Adipose tissue (tissue), 3 donors: ENCODE results near the gene DHRS2. TPM values are rescaled to one million over a fixed set of nuclear protein-coding genes. Genes with fewer than 3 reads are reported as not detected.
"Not testable (repeated sequence)": the region's sequence is repeated elsewhere in the genome, so short reads cannot be mapped to it uniquely, and the experiment has no call there.

Source experiments
- H3K27ac ChIP-seq: one replicate; pipeline ENCODE4 v1.5.1; 2013; ENCODE audit warnings: low read depth, low read length
- WGBS, 3 donors: extraction: QIAGEN DNeasy Blood & Tissue Kit; methylation state at CpG; one replicate each; pipeline ENCODE4 v1.1.7; 2013; 5-methylcytosine and 5-hydroxymethylcytosine counted together
- polyA plus RNA-seq, 3 donors: library from polyadenylated mRNA; stranded (reverse); fragments of 200-250 nt; gene quantifications; one replicate each; pipeline ENCODE4 v1.2.3, GENCODE V29; 2013
- donor health status: healthy with polysubstance abuse.
- donor health status: Bipolar disorder and iron deficiency.
- donor health status: healthy.

DHRS2 gene, protein sequence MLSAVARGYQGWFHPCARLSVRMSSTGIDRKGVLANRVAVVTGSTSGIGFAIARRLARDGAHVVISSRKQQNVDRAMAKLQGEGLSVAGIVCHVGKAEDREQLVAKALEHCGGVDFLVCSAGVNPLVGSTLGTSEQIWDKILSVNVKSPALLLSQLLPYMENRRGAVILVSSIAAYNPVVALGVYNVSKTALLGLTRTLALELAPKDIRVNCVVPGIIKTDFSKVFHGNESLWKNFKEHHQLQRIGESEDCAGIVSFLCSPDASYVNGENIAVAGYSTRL
- 1 to 10 TPM in 1 of 3 donors, under 1 TPM in 1, not detected in 1; 0.59 to 1.3 TPM for polyA plus RNA-seq

DNA sequence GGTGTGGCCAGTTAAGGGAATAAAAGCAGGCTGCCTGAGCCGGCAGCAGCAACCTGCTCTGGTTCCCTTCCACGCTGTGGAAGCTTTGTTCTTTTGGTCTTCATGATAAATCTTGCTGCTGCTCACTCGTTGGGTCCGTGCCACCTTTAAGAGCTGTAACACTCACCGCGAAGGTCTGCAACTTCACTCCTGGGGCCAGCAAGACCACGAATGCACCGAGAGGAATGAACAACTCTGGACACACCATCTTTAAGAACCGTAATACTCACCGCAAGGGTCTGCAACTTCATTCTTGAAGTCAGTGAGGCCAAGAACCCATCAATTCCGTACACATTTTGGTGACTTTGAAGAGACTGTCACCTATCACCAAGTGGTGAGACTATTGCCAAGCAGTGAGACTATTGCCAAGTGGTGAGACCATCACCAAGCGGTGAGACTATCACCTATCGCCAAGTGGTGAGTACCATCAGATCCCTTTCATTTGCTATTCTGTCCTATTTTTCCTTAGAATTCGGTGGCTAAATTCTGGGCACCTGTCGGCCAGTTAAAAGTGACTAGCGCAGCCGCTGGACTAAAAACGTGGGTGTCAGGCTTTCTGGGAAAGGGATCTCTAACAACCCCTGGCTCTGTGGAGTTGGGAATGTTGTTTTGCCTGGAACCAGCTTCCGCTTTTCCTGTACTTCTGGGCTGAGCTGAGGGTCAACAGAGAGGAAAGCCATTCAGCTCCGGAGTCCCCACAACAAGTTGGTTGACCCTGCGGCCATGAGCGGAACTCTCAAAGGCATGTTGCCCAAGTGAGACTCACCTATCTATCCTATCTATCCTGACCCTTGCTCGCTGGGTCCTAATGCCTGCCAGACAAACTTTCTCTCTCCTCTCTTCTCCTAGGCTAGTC, at the start of gene DHRS2:
DHRS2 (plus strand) TSS at position 48 of the 895 bp plus-strand sequence. CDS start 2,501 bp downstream, outside the sequence.
- no peak within 1 kb of the TSS for H3K27ac ChIP-seq
- 87 to 93% (median 87%) methylated on average over 23 of the region's 23 CpGs for WGBS, 3 donors

DNA sequence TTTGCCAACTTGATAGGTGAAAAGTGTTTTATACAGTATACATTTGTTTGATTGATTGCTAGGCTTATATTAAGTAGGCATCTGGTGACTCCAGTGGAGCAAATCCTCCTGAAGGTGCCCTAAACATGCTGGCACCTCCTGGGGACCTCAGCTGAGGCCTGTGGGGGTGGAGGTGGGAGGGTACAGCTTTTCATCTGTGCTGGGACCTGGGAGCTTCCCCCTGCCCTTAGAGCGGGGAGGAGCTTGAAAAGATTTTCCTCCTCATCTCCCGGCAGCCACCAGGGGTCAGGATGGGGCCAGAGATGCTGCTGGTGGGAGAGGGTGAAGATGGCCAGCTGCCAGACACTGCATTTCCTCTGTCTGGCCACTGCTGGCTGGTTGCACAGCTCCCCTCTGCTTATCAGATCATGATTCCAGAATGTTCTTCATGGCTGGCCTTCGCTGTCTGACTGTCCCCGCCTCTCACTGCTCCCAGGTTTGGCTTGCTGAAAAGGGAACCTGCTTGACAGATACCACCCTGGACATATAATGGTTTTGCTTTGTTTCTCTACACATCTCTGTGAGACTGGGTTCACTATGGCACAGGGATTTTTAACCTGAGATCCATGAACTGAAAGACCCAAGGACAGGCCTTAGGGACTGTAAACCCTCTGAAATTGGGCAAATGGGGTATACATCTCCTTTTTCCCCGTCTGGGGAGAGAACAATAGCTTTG, 47.1 kb upstream of the DHRS2 start:
- no peak overlapping the region for H3K27ac ChIP-seq
- WGBS, 3 donors = 11 to 18% (median 15%) methylated on average over 5 of the region's 5 CpGs

DNA sequence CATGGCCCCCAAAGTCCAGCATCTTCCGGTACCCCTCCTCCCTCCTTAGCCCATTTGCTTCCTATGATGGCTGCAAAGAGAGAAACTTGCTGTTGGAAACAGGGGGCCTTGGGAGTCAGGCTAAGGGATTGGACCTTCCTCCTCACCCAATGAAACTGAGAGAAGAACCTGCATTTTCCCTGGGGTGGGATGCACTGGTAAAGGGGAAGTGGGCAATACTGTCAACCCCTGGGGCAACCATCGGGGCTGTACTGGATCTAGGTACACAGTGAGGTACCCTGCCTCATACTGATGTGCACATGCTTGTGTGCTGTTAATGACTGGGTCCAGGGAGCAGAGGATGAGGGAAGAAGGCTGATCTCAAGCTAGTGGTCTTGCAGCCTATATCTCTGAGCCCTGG, 46.6 kb upstream of the DHRS2 start:
- 71 to 96% (median 79%) methylated on average over 2 of the region's 2 CpGs for WGBS, 3 donors

DNA sequence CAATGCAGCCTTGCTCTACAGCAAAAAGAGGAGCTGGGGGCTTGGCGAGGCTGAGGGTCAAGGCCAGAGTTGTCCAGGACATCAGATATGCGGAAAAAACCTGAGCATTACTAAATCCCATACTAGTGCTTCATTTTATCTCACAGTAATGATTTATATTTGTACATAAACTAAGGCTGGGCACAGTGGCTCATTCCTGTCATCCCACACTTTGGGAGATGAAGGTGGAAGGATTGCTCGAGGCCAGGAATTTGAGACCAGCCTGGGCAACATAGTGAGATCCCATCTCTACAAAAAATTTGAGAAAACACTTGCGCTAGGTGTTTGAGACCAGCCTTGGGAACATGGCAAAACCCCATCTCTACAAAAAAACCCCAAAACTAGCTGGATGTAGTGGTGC, 46.0 kb upstream of the DHRS2 start:
- WGBS, 3 donors = 89 to 93% (median 91%) methylated on average over 4 of the region's 4 CpGs
- H3K27ac ChIP-seq = no peak overlapping the region

More for the DNA sequence above, 46.6 kb upstream of the DHRS2 start:
- H3K27ac ChIP-seq = no peak overlapping the region

DNA sequence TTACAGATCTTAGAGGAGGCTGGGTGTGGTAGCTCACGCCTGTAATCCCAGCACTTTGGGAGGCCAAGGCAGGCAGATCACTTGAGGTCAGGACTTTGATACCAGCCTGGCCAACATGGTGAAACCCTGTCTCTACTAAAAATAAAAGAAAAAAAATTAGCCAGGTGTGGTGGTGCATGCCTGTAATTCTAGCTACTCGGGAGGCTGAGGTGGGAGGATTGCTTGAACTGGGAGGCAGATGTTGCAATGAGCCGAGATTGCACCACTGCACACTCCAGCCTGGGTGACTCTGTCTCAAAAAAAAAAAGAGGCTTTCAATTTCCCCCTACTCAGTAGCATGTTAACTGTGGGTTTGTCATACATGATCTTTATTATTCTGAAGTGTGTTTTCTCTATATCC, 42.0 kb upstream of the DHRS2 start:
- 64 to 88% (median 70%) methylated on average over 3 of the region's 3 CpGs for WGBS, 3 donors
- H3K27ac ChIP-seq = not testable (repeated sequence)

DNA sequence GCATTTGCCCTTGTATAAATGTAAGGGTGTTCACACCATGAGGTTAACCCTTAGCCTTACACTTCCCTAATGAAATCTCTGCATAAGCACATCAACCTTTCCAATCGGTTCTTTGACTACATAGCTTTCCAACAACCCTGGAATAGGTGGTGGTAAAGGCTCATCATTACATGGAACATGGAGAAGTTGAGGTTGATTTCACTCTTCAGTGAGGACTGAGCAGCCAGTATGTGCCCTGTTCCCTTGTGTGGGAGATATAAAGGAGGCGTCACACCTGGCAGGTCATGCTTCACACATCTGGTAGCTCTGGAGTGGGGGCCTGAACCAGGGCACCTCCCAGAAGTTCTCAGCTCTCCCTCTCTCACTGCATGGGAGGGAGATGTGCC, 35.8 kb upstream of the DHRS2 start:
- H3K27ac ChIP-seq = no peak overlapping the region
- WGBS, 3 donors = 44 to 100% (median 88%) methylated on average over 2 of the region's 2 CpGs

DNA sequence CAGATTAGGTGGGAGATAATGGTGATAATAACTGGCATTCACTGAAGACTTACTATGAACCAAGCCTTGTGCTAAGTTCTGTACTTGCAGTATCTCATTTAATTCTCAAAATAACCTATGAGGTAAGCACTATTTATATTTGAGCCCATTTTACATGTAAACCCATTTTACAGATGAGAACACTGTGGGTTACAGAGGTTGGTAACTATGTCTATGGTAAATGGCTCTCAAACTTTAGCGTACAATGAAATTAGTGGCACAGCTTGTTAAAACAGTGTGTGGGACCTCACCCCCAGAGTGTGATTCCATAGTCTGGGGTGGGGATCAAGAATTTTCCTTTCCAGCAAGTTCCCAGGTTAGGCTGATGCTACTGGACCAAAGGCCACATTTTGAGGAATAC, 35.4 kb upstream of the DHRS2 start:
- 98 to 100% (median 98%) methylated on average over 1 of the region's 1 CpG for WGBS, 3 donors
- no peak overlapping the region for H3K27ac ChIP-seq

DNA sequence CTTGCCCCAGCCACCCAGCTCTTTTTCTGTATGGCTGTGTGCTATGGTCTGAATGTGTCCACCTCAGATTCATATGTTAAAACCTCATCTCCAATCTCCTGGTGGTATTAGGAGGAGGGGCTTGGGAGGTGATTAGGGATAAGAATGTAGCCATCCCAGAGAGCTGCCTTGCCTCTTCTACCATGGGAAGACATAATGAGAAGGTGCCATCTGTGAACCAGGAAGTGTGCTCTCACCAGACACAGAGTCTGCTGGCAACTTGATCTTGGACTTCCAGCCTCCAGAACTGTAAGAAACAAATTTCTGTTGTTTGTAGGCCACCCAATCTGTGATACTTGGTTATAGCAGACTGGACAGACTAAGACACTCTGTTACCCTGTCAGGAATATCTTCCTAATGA, 34.7 kb upstream of the DHRS2 start:
- no peak overlapping the region for H3K27ac ChIP-seq

DNA sequence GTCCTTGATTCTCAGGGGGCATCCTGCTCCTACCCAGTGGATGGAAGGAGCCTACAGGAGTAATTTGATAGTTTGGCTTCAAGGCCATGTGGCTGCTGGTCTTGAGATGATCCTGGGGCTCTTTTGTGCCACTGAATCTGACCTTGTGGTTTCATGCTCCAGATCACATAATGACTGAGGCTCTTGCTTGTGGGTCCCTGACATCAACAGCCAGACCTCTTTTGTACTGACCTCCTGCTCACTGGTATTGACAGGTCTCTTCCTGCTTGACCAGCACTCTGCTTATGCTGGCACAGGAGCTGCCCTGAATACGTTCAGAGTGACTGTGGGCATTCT, 34.4 kb upstream of the DHRS2 start:
- WGBS, 3 donors = 60 to 71% (median 65%) methylated on average over 1 of the region's 1 CpG
- H3K27ac ChIP-seq = no peak overlapping the region

DNA sequence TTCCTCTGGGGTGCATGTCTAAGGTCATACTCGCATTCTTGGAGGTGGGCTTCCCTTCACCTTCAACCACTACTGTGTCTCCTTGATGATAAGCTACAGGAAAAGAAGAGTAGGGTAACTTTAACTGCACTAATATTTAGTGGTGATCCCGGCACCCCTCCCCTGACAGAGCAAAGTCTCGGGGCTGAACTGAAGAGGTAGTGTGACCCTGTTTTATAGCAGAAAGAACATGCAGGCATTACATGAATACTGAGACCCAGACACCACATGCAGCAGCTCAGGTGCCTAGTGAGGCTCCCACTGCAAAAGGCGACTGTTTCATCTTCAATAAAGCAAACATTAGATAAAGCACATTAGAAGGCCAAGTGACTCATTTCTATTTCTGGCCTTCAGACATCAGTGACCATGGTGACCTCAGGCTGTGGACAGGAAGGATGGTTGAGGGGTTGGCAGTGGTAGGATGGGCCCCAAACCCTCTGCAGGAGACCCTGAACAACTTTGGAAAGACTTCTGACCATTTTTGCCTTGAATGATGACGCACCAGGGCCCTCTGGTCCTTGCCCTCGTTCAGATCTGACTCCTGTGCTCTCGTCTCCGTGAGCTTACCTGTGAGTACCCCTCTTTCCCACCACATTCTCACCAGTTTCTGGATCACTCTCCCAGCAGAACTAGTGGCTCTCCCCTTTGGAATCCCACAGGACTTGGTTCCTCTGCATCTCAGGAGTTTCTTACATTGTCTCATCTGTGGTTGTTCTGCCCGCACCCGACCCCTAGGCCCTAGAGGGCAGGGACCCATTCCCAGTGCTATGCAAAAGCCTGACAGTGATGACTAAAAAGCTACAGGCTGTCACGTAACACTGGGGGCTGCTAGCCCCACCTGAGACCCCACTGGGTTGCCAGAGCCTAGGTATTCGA, 33.7 kb upstream of the DHRS2 start:
- H3K27ac ChIP-seq = no peak overlapping the region
- 87 to 90% (median 88%) methylated on average over 12 of the region's 12 CpGs for WGBS, 3 donors

DNA sequence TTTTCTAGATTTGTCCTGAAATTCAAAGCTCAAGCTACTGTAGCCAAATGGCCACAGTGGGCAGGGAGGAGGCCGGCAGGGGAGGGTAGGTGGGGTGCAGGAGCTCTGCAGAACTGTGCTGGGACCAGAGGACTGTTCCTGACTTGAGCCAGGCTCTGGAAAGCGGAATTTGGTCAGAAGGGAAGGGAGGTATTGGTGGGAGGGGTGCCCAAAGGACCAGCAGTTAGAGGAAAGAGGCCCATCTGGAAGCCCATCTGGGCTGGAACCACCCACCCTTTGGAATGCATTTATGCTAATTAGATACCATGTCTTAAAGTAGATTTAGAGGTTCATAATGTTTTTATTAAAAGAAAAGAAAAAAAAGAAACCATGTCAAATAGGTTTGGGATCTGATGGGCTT, 33.1 kb upstream of the DHRS2 start:
- no peak overlapping the region for H3K27ac ChIP-seq
- WGBS, 3 donors = 79 to 89% (median 85%) methylated on average over 2 of the region's 2 CpGs

DNA sequence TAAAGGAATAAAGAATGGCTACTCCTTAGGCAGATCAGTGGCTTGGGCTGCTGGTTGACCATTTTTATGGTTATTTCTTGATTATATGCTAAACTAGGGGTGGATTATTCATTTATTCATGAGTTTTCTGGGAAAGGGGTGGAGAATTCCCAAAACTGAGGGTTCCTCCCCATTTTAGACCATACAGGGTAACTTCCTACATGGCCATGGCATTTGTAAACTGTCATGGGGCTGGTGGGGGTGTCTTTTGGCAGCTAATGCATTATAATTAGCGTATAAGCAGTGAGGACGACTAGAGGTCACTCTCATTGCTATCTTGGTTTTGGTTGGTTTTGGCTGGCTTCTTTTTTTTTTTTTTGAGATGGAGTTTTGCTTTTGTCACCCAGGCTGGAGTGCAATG, 32.0 kb upstream of the DHRS2 start:
- no peak overlapping the region for H3K27ac ChIP-seq
- 62 to 89% (median 81%) methylated on average over 2 of the region's 2 CpGs for WGBS, 3 donors

DNA sequence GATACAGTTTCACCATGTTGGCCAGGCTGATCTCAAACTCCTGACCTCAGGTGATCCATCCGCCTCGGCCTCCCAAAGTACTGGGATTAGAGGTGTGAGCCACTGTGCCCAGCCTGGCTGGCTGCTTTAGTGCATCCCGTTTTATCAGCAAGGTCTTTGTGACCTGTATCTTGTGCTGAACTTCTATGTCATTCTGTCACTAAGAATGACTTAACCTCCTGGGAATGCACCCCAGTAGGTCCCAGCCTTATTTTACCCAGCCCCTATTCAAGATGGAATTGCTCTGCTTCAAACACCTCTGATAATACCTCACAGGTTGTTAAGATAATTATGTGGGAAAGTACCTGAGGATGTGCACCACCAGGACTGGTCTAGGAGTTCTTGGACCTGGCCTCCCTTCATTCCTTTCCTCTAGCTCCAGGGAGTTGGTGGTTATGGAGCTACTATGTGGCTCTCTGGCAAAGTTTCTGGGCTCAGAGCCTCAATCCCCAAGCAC, 31.4 kb upstream of the DHRS2 start:
- WGBS, 3 donors = 76 to 89% (median 85%) methylated on average over 3 of the region's 3 CpGs
- no peak overlapping the region for H3K27ac ChIP-seq

DNA sequence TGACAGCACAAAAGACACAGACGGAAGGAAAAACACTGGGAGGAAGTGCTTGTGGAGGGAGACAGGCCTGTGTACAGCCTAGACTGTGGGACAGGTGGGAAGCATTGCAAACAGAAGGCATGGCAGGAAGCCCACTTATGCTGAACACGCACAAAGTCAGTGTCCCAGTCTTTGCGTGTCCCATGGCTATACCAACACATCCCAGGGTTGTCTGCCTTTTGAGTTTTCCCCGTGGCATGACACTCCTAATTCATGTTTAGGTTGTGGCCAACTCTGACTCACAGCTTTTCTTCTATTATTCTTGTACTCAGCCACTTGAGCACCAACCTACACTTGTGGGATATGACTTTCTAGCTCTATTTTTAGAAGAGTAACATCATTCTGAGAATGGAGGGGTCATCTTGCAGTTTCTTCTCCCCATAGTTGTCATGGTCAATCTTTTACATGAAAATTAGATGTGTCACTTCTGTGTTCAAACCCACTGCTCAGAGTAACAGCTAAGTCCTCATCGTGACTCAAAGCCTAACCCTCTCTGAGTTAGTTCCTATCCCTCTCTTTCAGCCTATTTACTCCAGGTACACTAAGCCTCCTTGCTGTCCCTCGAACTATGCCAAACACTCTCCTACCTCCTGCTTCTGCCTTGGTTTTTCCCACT, 30.1 kb upstream of the DHRS2 start:
- WGBS, 3 donors = 62 to 74% (median 65%) methylated on average over 6 of the region's 6 CpGs
- H3K27ac ChIP-seq = no peak overlapping the region

DNA sequence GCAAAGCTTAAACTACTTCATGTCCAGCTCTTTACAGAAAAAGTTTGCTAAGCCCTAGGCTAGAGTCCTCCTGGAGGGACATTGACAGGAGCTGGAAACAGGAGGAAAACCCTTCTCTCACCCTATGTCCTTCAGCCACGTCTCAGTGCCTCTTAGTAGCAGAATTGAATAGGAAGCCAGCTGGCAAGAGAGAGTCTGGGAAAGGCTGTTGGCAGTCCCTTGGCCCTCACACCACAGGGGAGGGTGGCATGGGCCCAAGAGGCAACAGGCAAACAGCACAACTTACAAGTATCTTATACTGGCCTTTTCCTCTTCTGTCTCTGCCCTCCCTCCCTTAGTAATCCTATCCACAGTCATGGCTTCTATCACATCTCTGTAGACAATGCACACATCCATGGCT, 27.7 kb upstream of the DHRS2 start:
- no peak overlapping the region for H3K27ac ChIP-seq
- WGBS, 3 donors = 17 to 63% (median 43%) methylated on average over 1 of the region's 1 CpG

DNA sequence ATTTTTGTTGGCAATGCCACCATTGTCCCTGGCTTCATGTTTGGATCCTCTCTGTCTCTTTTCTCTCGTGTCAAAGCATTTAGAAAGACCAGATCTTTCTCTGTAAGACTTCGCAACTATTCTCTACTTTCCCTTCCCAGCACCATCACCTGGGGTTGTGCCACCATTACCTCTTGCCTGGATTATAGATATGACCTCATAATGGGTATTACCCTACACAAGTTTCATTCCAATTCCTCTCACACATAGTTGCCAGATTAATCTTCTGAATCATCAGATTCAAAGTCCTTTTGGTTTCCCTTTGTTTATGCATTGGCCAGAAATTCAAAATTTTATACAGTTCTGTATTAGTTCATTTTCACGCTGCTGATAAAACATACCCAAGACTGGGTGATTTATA, 27.2 kb upstream of the DHRS2 start:
- WGBS, 3 donors = 73 to 94% (median 84%) methylated on average over 3 of the region's 3 CpGs
- no peak overlapping the region for H3K27ac ChIP-seq

DNA sequence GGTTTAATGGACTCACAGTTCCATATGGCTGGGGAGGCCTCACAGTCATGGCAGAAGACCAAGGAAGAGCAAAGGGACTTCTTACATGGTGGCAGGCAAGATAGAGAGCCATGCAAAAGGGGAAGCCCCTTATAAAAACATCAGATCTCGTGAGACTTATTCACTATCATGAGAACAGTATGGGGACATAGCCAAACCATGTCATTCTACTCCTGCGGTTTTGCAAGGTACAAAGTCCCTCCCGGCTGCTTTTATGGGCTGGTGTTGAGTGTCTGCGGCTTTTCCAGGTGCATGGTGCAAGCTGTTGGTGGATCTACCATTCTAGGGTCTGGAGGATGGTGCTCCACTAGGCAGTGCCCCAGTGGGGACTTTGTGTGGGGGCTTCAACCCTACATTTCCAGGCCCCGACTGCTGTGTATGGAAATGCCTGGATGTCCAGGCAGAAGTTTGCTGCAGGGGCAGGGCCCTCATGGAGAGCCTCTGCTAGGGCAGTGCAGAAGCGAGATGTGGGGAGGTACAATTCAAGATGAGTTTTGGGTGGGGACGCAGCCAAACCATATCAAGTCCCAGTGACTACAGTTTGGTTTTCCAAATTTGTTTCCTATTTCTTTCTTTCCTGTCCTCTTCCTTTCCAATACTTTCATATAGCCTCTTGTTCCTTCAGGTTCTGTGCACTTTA, 26.6 kb upstream of the DHRS2 start:
- 50 to 70% (median 66%) methylated on average over 6 to 7 of the region's 7 CpGs for WGBS, 3 donors
- H3K27ac ChIP-seq = not testable (repeated sequence)
